HepG2 (cell line): ENCODE measurements around the gene APC2. TPM values are rescaled to one million over a fixed set of nuclear protein-coding genes. Genes with fewer than 3 reads are reported as not detected.

Experiments
- BRCA1 ChIP-seq: sonication (generic); formaldehyde crosslinking; IDR thresholded peaks from 2 replicates; pipeline ENCODE4 v1.4.0; 2020; ENCODE audit warnings: missing genetic modification reagents
- HHEX ChIP-seq: IDR thresholded peaks from 2 replicates; pipeline ENCODE4 v1.6.1; 2016; ENCODE audit warnings: control low read depth
- MTF2 ChIP-seq: sonication (generic); formaldehyde crosslinking; IDR thresholded peaks from 2 replicates; pipeline ENCODE4 v1.5.0; 2020; ENCODE audit warnings: missing genetic modification reagents, borderline replicate concordance
- NONO ChIP-seq, 2 experiments: fragments of 450-650 bp in 1 of 2; sonication (generic) in 1 of 2; formaldehyde crosslinking in 1 of 2; IDR thresholded peaks in 1 of 2; conservative IDR thresholded peaks in 1 of 2; 2 replicates each; pipeline versions ENCODE4 v1.6.1 to v1.8.0; 2017 to 2022; ENCODE audit warnings: mild to moderate bottlenecking in 1 of 2, missing genetic modification reagents in 1 of 2, moderate library complexity in 1 of 2
- PREB ChIP-seq: sonication (generic); formaldehyde crosslinking; IDR thresholded peaks from 2 replicates; pipeline ENCODE4 v1.4.0; 2020; ENCODE audit warnings: missing genetic modification reagents
- SALL1 ChIP-seq: sonication (generic); formaldehyde crosslinking; IDR thresholded peaks from 2 replicates; pipeline ENCODE4 v1.8.0; 2022; ENCODE audit warnings: mild to moderate bottlenecking, missing genetic modification reagents
- TMF1 ChIP-seq: sonication (generic); formaldehyde crosslinking; IDR thresholded peaks from 2 replicates; pipeline ENCODE4 v1.8.1; 2022; ENCODE audit warnings: low read depth, missing genetic modification reagents
- ZNF225 ChIP-seq: sonication (generic); formaldehyde crosslinking; IDR thresholded peaks from 2 replicates; pipeline ENCODE4 v1.4.0; 2020; ENCODE audit warnings: mild to moderate bottlenecking, missing genetic modification reagents
- polyA plus RNA-seq, 8 experiments: library from polyadenylated mRNA; depleted of rRNA in 3 of 8; stranded (reverse) in 7 of 8; unstranded in 1 of 8; fragments of >200 nt; fragmentation: Illumina TruSeq in 4 of 8; extraction: Trizol in 4 of 8; gene quantifications; 2 replicates each; pipeline versions ENCODE4 v1.2.1 to v1.2.3, GENCODE V29; 2011 to 2016; ENCODE audit warnings: low read depth in 4 of 8, missing spikeins in 1 of 8, mixed read lengths in 1 of 8; ENCODE audit not compliant: insufficient read depth in 1 of 8
- total RNA-seq, 5 experiments: library from RNA; depleted of rRNA; stranded (reverse); fragments of >200 nt; fragmentation: Illumina TruSeq; extraction: Trizol; gene quantifications; 2 replicates each; pipeline ENCODE4 v1.2.3, GENCODE V29; 2016; ENCODE audit warnings: low read depth in 1 of 5
- TF ChIP-seq, protein P1 (sequence below): sonication (generic); formaldehyde crosslinking; IDR thresholded peaks from one replicate; pipeline ENCODE4 v1.5.1; 2020; ENCODE audit warnings: mild to moderate bottlenecking, missing genetic modification reagents; ENCODE audit errors: not compliant biosample characterization
- TF ChIP-seq, protein P2 (sequence below): sonication (generic); formaldehyde crosslinking; conservative IDR thresholded peaks from 2 replicates; pipeline ENCODE4 v1.8.0; 2022; ENCODE audit warnings: low read depth, missing genetic modification reagents
- TF ChIP-seq, protein P3 (sequence below), 2 experiments: sonication (generic) in 1 of 2; formaldehyde crosslinking in 1 of 2; IDR thresholded peaks; 2 replicates each; pipeline versions ENCODE4 v1.4.0 to v1.6.1; 2018 to 2020; ENCODE audit warnings: missing genetic modification reagents in 2 of 2, borderline replicate concordance in 1 of 2, low read depth in 1 of 2, mild to moderate bottlenecking in 1 of 2, missing biosample characterization in 1 of 2
- TF ChIP-seq, protein P4 (sequence below): sonication (generic); formaldehyde crosslinking; IDR thresholded peaks from 2 replicates; pipeline ENCODE4 v1.8.1; 2023; ENCODE audit warnings: mild to moderate bottlenecking, missing genetic modification reagents

APC2 gene
- total and polyA plus RNA-seq, 2 of the 13 experiments (the other 11 are each of a cell fraction or from before 2014, with no cell fraction given): 0.08 to 0.22 TPM

DNA sequence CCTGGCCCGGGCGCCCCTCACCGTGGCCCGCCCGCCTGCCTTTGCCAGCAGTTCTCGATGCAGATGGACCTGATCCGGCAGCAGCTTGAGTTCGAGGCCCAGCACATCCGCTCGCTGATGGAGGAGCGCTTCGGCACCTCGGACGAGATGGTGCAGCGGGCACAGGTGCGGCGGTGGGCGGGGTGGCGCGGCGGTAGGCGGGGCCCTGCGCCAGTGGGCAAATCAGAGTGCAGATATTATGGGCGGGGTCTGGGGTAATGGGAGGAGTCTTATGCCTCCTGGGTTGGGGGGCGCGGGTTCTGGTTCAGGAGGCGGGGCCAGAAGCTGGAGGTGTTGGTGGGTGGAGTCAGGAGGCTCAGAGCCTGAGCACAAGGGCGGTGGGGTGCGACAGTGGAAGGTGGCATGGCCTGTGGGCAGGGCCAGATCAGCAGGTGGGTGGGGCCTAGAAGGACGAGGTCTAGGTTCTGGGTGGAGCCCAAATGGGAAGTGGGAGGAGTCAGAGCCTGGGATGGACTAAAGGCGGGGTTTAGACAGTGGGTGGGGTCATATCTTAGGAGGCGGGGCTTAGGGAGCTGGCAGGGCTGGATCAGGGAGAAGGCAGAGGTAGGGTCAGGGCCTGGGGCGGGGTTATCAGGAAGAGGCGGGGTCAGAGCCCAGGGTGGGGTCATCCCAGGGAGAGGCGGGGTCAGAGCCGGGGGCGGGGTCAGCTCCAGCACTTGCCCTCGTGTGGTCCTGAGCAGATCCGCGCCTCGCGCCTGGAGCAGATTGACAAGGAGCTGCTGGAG lies 5.6 kb downstream of the APC2 start (continued):
- TF ChIP-seq, protein P1, sequence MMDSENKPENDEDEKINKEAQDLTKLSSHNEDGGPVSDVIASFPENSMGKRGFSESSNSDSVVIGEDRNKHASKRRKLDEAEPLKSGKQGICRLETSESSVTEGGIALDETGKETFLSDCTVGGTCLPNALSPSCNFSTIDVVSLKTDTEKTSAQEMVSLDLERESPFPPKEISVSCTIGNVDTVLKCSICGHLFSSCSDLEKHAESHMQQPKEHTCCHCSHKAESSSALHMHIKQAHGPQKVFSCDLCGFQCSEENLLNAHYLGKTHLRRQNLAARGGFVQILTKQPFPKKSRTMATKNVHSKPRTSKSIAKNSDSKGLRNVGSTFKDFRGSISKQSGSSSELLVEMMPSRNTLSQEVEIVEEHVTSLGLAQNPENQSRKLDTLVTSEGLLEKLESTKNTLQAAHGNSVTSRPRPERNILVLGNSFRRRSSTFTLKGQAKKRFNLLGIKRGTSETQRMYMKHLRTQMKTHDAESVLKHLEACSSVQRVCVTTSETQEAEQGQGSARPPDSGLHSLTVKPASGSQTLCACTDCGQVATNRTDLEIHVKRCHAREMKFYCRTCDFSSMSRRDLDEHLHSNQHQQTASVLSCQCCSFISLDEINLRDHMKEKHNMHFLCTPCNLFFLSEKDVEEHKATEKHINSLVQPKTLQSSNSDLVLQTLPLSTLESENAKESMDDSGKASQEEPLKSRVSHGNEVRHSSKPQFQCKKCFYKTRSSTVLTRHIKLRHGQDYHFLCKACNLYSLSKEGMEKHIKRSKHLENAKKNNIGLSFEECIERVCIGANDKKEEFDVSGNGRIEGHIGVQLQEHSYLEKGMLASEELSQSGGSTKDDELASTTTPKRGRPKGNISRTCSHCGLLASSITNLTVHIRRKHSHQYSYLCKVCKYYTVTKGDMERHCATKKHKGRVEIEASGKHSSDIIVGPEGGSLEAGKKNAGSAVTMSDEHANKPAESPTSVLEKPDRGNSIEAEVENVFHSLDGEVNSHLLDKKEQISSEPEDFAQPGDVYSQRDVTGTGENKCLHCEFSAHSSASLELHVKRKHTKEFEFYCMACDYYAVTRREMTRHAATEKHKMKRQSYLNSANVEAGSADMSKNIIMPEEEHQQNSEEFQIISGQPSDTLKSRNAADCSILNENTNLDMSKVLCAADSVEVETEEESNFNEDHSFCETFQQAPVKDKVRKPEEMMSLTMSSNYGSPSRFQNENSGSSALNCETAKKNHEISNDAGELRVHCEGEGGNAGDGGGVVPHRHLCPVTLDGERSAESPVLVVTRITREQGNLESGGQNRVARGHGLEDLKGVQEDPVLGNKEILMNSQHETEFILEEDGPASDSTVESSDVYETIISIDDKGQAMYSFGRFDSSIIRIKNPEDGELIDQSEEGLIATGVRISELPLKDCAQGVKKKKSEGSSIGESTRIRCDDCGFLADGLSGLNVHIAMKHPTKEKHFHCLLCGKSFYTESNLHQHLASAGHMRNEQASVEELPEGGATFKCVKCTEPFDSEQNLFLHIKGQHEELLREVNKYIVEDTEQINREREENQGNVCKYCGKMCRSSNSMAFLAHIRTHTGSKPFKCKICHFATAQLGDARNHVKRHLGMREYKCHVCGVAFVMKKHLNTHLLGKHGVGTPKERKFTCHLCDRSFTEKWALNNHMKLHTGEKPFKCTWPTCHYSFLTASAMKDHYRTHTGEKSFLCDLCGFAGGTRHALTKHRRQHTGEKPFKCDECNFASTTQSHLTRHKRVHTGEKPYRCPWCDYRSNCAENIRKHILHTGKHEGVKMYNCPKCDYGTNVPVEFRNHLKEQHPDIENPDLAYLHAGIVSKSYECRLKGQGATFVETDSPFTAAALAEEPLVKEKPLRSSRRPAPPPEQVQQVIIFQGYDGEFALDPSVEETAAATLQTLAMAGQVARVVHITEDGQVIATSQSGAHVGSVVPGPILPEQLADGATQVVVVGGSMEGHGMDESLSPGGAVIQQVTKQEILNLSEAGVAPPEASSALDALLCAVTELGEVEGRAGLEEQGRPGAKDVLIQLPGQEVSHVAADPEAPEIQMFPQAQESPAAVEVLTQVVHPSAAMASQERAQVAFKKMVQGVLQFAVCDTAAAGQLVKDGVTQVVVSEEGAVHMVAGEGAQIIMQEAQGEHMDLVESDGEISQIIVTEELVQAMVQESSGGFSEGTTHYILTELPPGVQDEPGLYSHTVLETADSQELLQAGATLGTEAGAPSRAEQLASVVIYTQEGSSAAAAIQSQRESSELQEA (CRISPR knock-in tag): peak; percentile 5
- no peak for TF ChIP-seq TMF1
- no peak for TF ChIP-seq ZNF225 (CRISPR knock-in tag)
- TF ChIP-seq, protein P2, sequence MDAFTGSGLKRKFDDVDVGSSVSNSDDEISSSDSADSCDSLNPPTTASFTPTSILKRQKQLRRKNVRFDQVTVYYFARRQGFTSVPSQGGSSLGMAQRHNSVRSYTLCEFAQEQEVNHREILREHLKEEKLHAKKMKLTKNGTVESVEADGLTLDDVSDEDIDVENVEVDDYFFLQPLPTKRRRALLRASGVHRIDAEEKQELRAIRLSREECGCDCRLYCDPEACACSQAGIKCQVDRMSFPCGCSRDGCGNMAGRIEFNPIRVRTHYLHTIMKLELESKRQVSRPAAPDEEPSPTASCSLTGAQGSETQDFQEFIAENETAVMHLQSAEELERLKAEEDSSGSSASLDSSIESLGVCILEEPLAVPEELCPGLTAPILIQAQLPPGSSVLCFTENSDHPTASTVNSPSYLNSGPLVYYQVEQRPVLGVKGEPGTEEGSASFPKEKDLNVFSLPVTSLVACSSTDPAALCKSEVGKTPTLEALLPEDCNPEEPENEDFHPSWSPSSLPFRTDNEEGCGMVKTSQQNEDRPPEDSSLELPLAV: no peak
- no peak for TF ChIP-seq SALL1 (CRISPR knock-in tag)
- TF ChIP-seq, protein P3, sequence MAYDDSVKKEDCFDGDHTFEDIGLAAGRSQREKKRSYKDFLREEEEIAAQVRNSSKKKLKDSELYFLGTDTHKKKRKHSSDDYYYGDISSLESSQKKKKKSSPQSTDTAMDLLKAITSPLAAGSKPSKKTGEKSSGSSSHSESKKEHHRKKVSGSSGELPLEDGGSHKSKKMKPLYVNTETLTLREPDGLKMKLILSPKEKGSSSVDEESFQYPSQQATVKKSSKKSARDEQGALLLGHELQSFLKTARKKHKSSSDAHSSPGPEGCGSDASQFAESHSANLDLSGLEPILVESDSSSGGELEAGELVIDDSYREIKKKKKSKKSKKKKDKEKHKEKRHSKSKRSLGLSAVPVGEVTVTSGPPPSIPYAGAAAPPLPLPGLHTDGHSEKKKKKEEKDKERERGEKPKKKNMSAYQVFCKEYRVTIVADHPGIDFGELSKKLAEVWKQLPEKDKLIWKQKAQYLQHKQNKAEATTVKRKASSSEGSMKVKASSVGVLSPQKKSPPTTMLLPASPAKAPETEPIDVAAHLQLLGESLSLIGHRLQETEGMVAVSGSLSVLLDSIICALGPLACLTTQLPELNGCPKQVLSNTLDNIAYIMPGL (CRISPR knock-in tag; IDR thresholded peaks at IDR 0.05; ENCODE audit: borderline replicate concordance in 1 of 2, low read depth in 1 of 2): no peak
- no peak for TF ChIP-seq PREB (CRISPR knock-in tag)
- no peak for TF ChIP-seq MTF2 (CRISPR knock-in tag)
- TF ChIP-seq, protein P4, sequence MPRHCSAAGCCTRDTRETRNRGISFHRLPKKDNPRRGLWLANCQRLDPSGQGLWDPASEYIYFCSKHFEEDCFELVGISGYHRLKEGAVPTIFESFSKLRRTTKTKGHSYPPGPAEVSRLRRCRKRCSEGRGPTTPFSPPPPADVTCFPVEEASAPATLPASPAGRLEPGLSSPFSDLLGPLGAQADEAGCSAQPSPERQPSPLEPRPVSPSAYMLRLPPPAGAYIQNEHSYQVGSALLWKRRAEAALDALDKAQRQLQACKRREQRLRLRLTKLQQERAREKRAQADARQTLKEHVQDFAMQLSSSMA (CRISPR knock-in tag): no peak
- TF ChIP-seq BRCA1 (CRISPR knock-in tag): no peak
- no peak for TF ChIP-seq NONO (IDR thresholded peaks at IDR 0.05)
- TF ChIP-seq NONO (CRISPR knock-in tag; conservative IDR thresholded peaks at IDR 0.05): no peak
- TF ChIP-seq HHEX (CRISPR knock-in tag): no peak
